GM18873 (cell line): Measurements from ENCODE around the gene CSF2.

Source experiments
- ATAC-seq: cut with Tn5 transposase; IDR thresholded peaks from one replicate; pipeline ENCODE4 v1.9.1; 2021; ENCODE audit warnings: mild to moderate bottlenecking, moderate library complexity, moderate number of reproducible peaks; ENCODE audit not compliant: unreplicated experiment, low FRiP score

CSF2 gene

DNA sequence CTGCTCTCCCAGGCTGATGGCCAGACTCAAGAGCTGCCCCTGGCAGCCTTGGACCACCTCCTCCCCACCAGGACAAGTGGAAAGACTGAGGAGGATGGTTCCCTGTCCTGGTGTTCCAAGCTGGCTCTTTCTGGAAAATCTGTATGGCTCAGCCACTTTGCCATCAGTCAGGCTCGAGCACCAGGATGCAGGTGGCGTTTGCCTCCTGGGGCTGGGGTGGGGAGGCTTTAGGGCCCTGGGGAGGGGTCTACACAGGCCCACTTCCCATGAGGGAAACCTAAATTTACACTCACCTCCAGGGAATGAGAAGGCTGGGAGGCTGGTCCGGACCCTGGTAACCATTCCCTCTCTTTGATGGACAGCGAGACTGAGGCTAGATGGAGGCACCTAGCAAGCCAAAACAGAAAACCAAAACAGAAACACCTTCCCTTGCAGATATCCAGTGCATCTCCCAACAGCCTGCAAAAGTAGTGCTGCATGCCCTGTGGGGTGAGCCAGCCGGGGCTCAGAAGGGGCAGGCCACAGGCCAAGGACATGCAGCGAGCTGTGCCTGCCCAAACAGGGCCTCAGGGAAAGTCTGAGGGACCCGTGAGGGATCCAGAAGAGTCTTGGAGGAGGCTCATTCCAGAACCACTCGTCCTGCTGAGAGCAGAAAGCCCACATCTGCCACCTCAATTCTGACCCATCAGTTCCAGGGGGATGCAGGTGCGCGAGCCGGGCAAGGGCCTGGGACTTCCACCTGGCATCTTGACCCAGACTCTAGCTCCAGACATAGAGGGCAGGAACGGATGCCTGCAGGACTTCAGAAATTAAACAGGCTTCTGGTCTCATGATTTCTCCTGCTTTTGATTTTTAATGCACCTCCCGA is 5.4 kb upstream of the CSF2 start:
- ATAC-seq = no peak

DNA sequence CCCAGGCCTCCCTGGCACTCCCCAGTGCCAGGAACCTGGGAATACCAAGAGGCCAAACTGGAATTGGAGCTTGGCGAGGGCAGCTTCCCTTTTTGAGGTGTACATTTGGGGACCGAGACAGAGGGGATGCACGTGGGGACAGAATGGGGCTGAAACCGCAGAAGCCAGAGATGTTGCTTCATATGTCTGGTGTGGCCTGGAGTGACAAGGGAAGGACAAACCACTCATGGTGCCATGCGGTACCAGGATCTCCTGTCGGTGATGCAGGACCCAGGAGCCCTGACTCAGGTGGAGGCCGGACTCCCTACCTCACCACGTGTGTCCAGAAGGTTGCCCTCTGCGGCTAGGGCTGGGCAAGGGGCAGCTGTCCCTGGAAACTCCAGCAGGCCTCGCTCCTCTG is 4.0 kb upstream of the CSF2 start:
- no peak for ATAC-seq

DNA sequence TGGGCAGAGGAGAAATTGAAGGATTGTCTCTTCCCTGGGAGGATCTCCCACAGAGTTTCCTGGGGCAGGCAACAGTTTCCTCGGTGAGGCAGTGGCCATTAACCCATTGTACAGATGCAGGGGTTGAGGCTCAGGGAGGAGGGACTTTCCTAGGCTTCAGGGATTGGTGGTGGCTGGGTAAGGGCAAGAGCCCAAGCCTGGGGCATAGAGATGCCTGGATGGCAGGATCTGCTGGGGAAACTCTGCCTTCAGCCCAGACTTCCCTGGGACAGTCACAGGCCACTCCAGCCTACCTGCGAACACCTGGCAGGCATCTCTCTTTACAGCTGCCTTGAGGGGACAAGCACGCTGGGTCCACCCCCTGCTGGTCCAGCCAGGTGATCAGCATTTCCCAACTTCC is 3.6 kb upstream of the CSF2 start:
- ATAC-seq = no peak

DNA sequence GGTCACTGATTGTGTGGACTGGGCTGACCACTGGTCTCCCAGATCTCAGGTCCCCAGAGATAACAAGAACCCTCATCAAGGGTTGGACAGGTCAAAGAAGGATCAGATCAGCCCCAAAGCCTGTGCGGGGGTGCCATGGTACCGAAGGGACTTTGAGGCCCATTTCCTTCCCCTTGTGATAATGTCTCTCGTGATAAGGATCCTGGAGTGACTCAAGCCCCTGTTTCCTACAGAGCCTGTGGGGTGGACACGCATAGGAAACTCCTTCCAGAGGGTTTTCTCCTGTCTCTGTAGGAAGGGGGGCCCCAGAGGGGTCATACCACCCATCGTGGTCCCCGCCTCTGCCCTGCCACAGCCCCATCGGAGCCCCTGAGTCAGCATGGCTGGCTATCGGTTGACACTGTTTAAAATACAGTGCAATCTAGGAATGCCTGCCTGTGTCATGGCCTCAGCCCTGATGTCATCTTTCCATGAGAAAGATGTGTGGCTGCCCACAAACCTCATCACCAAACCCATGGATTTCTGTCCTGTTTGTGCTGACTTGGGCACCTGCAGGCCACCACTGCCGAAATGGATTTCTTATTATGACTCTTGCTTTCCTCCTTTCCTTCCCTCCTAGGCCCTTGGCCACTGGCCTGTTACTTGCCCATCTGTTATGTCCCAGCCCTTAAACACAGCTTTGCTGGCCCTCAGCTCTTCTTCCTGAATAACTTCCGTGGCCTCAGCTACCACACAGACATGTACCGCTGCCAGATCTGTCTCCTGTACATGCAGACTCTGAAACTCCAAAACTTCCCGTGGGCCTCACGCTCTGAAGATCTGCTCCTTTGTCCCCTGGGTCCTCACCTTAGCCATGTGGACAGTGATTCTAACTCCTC is 2.9 kb upstream of the CSF2 start:
- ATAC-seq = no peak

DNA sequence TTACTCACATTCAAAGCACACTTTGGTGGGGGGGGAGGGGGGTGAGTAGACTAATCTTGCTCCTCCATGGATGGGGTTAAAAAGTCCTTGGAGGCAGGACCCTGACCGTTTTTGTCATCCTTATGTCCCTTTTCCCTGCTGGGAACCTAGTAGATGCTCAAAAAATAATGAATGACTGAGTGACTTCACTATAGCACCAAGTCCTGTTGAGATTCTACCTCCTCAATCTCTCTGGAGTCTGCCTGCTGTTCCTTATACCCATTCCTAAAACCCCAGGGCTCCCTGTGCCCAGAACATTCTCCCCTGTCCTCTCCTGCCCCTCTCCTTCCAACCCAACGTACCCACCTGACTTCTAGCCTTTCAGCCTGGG is 2.3 kb upstream of the CSF2 start:
- no peak for ATAC-seq

DNA sequence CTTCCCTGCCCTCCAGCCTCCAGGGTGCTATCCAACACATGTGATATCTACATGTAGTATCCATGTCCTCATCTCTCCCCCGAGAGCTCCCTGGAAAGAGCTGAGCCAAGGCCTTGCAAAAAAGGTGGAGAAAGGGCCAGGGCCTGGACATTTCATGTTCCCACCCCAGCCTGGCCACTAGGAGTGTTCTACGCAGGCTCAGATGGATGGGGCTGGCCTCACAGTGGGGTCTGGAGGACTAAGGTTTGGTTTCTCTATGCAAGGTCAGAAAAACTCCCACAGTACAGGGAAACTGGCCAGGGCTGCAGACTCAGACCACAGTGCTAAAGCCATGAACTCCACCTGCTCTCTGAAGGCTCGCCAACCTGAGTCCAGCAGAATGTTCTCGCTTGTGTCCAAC is 1.5 kb upstream of the CSF2 start:
- no peak for ATAC-seq

DNA sequence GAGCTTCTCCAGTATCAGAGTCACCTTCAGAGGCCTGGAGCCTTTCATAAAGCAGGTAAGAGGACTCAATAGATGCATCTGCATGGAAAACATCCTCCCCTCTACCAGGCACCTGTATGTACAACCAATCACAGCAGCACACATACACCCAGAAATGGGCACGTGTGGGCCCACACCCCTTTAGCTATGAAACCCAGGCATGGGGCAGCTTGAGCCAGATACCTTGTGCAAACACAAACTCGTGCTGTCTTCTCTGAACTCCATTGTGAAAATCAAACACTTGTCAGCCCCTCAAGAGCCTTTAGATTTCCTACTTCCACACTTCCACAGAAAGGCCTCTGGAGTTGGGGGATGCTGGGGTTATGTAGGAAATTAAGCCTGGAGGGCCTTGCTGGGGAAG is 1.1 kb upstream of the CSF2 start:
- ATAC-seq = no peak

DNA sequence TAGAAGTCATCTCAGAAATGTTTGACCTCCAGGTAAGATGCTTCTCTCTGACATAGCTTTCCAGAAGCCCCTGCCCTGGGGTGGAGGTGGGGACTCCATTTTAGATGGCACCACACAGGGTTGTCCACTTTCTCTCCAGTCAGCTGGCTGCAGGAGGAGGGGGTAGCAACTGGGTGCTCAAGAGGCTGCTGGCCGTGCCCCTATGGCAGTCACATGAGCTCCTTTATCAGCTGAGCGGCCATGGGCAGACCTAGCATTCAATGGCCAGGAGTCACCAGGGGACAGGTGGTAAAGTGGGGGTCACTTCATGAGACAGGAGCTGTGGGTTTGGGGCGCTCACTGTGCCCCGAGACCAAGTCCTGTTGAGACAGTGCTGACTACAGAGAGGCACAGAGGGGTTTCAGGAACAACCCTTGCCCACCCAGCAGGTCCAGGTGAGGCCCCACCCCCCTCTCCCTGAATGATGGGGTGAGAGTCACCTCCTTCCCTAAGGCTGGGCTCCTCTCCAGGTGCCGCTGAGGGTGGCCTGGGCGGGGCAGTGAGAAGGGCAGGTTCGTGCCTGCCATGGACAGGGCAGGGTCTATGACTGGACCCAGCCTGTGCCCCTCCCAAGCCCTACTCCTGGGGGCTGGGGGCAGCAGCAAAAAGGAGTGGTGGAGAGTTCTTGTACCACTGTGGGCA is 642 bp downstream of the CSF2 start:
- no peak for ATAC-seq

DNA sequence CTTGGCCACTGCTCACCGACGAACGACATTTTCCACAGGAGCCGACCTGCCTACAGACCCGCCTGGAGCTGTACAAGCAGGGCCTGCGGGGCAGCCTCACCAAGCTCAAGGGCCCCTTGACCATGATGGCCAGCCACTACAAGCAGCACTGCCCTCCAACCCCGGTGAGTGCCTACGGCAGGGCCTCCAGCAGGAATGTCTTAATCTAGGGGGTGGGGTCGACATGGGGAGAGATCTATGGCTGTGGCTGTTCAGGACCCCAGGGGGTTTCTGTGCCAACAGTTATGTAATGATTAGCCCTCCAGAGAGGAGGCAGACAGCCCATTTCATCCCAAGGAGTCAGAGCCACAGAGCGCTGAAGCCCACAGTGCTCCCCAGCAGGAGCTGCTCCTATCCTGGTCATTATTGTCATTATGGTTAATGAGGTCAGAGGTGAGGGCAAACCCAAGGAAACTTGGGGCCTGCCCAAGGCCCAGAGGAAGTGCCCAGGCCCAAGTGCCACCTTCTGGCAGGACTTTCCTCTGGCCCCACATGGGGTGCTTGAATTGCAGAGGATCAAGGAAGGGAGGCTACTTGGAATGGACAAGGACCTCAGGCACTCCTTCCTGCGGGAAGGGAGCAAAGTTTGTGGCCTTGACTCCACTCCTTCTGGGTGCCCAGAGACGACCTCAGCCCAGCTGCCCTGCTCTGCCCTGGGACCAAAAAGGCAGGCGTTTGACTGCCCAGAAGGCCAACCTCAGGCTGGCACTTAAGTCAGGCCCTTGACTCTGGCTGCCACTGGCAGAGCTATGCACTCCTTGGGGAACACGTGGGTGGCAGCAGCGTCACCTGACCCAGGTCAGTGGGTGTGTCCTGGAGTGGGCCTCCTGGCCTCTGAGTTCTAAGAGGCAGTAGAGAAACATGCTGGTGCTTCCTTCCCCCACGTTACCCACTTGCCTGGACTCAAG is 1.5 kb downstream of the CSF2 start:
- no peak for ATAC-seq

DNA sequence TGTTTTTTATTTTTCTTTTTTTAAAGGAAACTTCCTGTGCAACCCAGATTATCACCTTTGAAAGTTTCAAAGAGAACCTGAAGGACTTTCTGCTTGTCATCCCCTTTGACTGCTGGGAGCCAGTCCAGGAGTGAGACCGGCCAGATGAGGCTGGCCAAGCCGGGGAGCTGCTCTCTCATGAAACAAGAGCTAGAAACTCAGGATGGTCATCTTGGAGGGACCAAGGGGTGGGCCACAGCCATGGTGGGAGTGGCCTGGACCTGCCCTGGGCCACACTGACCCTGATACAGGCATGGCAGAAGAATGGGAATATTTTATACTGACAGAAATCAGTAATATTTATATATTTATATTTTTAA is 2.1 kb downstream of the CSF2 start:
- no peak for ATAC-seq

DNA sequence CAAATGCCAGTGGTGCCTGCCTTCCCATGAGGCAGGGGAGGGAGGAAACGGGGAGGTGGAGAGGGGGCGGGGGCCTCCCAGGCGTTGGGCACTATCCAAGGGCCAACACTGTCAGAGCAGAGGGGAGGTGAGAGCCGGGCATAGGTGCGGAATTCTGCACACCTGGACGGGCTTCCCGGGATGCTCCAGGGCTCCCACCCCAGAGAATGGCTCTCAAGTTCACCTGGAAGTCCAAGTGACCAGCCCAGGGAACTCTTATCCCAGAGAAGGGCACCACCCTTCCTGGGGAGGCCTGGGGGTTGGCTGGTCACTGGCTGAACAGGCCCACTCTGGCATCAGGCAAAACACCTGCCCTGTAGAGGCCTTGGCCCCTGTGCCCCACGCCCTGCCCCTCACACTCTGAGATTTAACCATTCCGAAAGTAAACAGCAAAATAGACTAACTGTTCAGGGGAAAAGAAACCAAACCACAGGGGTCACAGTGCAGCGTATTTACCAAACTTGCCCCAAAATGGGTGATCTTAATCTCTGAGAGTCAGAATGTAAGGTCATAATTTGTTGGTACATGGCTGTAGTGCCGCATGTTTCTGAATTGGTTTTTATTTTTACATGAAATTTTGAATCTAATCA is 2.7 kb downstream of the CSF2 start:
- ATAC-seq = no peak

DNA sequence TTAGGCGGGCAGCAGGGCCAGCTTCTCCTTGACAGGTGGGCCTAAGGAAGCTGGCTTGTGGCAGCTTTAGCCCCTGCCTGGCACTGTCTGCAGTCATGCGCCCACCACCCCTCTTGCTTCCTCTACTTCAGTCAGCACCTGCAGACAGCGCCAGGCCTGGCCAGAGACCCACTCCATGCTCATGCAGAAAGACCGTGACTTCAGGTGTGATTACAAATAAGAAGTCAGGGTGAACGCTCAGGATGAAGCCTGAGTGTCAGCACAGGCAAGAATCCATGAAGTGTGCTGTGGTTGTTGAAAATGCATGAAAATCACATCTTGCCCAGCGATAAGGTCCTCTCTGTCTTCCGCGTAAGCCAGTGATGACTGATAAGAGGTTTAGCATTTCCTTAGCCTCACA is 3.4 kb downstream of the CSF2 start:
- ATAC-seq = no peak

DNA sequence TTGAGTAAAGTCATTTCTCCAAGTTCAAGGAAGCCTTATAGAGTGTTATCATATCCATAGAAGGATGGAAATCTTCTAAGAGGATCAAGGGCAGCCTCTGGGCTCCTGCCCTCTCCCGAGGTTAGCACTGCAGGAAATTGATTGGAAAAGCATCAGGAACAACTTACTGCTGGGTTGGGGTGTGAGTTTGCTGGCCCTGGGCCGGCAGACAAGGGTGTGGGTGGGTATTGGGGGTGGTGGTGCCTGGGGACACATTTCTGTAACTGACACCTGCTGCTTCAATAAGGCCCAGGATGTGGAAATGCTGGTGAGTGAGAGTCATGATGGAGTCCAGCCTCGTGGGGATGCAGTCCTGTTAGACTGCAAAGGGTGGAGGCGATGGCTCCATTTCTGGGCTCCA is 5.5 kb downstream of the CSF2 start:
- ATAC-seq = no peak

DNA sequence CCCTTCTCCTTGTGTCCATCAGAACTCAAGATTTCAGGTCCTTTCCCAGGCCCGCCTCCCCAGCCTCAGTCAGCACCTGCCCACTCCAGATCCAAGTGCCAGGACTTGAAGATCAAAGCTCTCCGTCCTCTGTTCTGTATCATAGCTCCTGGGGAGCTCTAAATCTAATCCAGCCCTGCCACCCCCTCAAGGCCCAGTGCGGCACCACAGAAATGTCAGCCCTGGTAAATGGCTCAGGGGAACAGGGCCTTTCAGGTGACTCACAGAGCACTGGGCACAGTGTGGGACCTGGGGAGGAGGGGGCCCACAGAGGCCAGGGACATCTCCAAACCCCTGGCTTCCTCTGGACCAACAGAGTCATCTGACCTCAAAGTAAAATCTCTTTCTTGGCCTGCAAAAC is 6.0 kb downstream of the CSF2 start:
- ATAC-seq = no peak

DNA sequence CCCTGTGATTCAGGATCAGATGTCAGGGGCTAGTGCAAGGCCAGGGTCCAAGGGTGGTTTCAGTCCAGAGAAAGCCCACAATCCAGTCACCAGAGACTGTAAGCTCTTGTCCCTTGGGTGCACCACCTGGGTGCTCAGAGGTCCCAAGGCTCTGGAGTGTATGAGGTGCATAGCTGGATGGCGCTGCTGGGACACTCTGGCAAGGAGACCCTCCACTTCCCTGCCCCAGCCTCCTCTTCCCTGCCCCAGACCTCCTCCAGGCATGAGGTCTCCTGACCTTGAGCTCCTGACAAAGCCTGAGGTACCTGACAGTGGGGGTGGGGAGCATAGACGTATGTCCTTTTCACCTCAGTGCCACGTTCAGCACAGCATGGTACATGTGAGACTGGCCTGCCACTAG is 7.0 kb downstream of the CSF2 start:
- no peak for ATAC-seq

DNA sequence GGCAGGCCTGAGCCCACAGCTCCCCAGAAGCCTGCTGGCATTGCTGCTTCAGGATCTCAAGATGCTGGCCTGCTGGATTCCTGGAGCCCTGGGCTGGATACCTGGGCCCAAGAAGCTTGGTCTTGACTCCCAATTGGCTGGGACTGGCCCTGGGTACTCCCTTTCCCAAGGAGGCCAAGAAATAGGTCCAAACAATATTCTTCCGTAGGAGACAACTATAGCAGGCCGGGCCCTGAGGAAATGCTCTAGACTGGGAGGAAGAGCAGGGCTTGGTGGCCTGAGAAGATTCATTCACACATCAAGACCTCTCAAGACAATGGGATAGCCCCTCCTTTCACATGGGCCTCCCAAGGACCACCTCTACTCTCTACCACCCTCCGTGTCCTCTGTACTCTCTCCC is 7.9 kb downstream of the CSF2 start:
- no peak for ATAC-seq

DNA sequence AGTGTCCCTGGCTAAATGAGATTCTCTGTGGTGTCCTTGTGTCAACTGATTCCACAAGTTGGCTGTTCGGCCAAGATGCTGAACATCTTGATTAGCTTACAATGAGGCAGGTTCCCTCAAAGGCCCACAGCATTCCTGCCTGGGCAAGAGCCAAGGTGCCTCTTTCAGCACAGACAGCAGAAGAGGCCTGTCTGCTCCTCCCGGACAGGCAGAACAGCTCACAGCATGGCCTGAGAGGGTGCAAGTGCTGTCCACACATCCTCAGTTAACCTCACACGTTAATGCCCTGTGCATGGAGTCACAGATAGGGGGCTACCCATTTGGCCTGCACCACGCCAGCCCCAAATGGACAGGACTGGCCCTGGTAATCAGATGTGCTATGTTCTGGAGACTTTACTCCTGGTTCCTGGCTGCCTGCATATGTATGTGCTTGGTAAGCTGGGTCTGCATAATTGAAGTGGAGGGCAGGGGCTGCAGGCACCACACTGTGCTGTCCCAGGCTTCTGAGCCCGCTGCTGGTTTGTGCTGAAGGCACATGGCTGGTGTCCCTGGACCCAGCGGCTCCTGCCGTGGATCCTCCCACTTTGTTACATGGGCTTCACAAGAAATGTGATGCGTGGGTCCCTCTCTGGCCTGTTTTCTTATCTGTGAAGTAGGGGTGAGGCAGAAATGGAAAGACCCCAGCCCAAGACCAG is 8.9 kb downstream of the CSF2 start:
- no peak for ATAC-seq

DNA sequence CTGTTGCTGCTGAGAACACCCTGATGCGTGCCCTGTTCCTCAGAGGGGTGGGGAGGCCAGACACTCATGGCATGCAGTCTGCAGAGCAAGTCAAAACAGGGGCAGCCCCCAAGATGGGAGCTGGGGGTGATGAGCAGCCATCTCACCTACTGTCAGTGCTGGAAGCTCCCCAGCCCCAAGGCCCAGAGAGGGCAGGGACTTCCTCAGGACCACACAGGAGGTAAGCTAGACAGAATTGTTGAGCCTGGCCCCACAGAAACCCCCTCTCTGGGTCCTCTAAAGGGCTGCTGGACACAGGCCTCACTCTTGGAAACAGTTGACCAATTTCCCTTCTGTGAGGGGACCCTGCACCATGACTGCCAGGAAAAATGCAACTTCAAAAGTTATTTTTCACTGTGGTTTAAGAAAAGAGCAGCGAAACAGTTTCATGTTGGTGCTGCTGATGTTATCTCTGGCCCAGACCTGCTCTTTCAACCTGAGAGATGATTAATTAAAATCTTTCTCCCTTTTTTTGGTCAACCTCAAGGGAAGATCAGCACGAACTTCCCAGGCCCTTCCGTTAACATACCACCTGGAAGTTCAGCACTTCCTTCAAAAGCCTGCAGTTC is 9.6 kb downstream of the CSF2 start:
- no peak for ATAC-seq

DNA sequence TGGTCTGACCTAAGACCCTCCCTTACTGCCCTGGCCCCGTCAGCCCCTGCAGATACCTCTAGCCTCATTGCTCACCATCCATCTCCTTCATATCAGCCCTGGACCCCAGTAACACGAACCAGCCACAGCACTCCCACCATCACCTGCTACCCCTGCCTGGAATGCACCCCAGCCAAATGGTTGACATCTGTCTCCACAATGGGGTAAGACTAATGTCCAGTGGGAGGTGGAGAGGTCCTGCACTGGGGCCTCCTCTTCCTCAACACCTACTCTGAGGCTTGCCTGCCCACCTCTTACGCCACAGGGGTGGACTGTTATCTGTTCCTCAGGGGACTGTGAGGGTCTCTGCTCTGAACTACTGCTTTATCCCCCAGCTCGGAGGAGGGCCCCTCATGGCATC is 12.1 kb downstream of the CSF2 start:
- ATAC-seq = no peak
